K562 (cell line): ENCODE measurements around the gene RC3H2. TPM values are rescaled to one million over a fixed set of nuclear protein-coding genes. Genes with fewer than 3 reads are reported as not detected.

Experiments
- GTF2E2 ChIP-seq: fragments of 200-800 bp; sonication (Bioruptor generic); IDR thresholded peaks from 2 replicates; pipeline ENCODE4 v1.6.1; 2016; ENCODE audit warnings: missing genetic modification characterization, missing compliant biosample characterization
- ILF3 ChIP-seq: fragments of 450-650 bp; IDR thresholded peaks from 2 replicates; pipeline ENCODE4 v1.6.1; 2018; ENCODE audit warnings: antibody characterized with exemption, mild to moderate bottlenecking, moderate library complexity, borderline replicate concordance
- ILK ChIP-seq: fragments of 450-650 bp; IDR thresholded peaks from 2 replicates; pipeline ENCODE4 v1.6.1; 2016; ENCODE audit warnings: missing genetic modification characterization, low read depth, mild to moderate bottlenecking, missing compliant biosample characterization, moderate library complexity, borderline replicate concordance
- MAFF ChIP-seq: IDR thresholded peaks from 2 replicates; pipeline ENCODE4 v1.6.1; 2012; ENCODE audit warnings: low read length, improper control_type of control experiment
- MEF2D ChIP-seq: conservative IDR thresholded peaks from 2 replicates; pipeline ENCODE4 v1.6.1; 2016; ENCODE audit warnings: low read depth, missing genetic modification characterization, missing compliant biosample characterization
- MYC ChIP-seq, 2 experiments: fragments of 250-450 bp in 1 of 2; sonication (Bioruptor Pico) in 1 of 2; IDR thresholded peaks; 2 replicates each; pipeline versions ENCODE4 v1.5.1 to v1.6.1; 2012 to 2021; ENCODE audit warnings: low read depth in 2 of 2, borderline replicate concordance in 1 of 2, improper control_type of control experiment in 1 of 2, low read length in 1 of 2, mild to moderate bottlenecking in 1 of 2, moderate library complexity in 1 of 2
- NFIC ChIP-seq: fragments of 450-650 bp; IDR thresholded peaks from 2 replicates; pipeline ENCODE4 v1.6.1; 2017; ENCODE audit warnings: mild to moderate bottlenecking, inconsistent platforms
- SMARCA5 ChIP-seq: fragments of 450-650 bp; IDR thresholded peaks from 2 replicates; pipeline ENCODE4 v1.6.1; 2016
- TAF1 ChIP-seq: IDR thresholded peaks from 2 replicates; pipeline ENCODE4 v1.6.1; 2011; ENCODE audit warnings: mild to moderate bottlenecking, low read length, moderate library complexity; ENCODE audit not compliant: insufficient read depth, control insufficient read depth, severe bottlenecking; ENCODE audit errors: extremely low read depth
- TARDBP ChIP-seq: fragments of 450-650 bp; IDR thresholded peaks from 2 replicates; pipeline ENCODE4 v1.6.1; 2016
- ZFP30 ChIP-seq: fragments of 250-450 bp; sonication (Bioruptor Pico); IDR thresholded peaks from 2 replicates; pipeline ENCODE4 v1.8.0; 2022; ENCODE audit warnings: moderate library complexity, mild to moderate bottlenecking, inconsistent platforms, borderline replicate concordance
- ZNF124 ChIP-seq: sonication (generic); formaldehyde crosslinking; IDR thresholded peaks from 2 replicates; pipeline ENCODE4 v1.8.1; 2022; ENCODE audit warnings: missing genetic modification reagents
- ZNF174 ChIP-seq: fragments of 250-450 bp; sonication (Bioruptor Pico); IDR thresholded peaks from 2 replicates; pipeline ENCODE4 v1.4.0; 2020; ENCODE audit warnings: mild to moderate bottlenecking
- ZNF24 ChIP-seq: fragments of 450-650 bp; IDR thresholded peaks from 2 replicates; pipeline ENCODE4 v1.6.1; 2016
- ZNF253 ChIP-seq: fragments of 250-450 bp; sonication (Bioruptor Pico); conservative IDR thresholded peaks from 2 replicates; pipeline ENCODE4 v1.6.1; 2021; ENCODE audit warnings: mild to moderate bottlenecking
- ZNF311 ChIP-seq: fragments of 250-450 bp; sonication (Bioruptor Pico); IDR thresholded peaks from 2 replicates; pipeline ENCODE4 v1.4.0; 2020; ENCODE audit warnings: mild to moderate bottlenecking, moderate library complexity
- ZNF586 ChIP-seq: fragments of 450-650 bp; formaldehyde crosslinking; conservative IDR thresholded peaks from 2 replicates; pipeline ENCODE4 v1.4.0; 2020; ENCODE audit warnings: mild to moderate bottlenecking, moderate library complexity
- ZNF75A ChIP-seq: fragments of 450-650 bp; formaldehyde crosslinking; IDR thresholded peaks from 2 replicates; pipeline ENCODE4 v1.4.0; 2020; ENCODE audit warnings: mild to moderate bottlenecking
- ZNF77 ChIP-seq: fragments of 250-450 bp; sonication (Bioruptor Pico); IDR thresholded peaks from 2 replicates; pipeline ENCODE4 v1.5.0; 2020
- polyA plus RNA-seq, 8 experiments: library from polyadenylated mRNA; depleted of rRNA in 4 of 8; stranded (reverse) in 5 of 8; unstranded in 3 of 8; fragments of >200 nt; fragmentation: Nextera tagmentation in 2 of 8; fragmentation: Illumina TruSeq in 1 of 8; extraction: Ambion mirVana in 2 of 8; extraction: Trizol in 1 of 8; gene quantifications; 2 replicates each; pipeline versions ENCODE4 v1.2.1 to v1.2.3, GENCODE V29; 2011 to 2014; ENCODE audit warnings: inconsistent platforms in 1 of 8, missing spikeins in 1 of 8
- total RNA-seq, 7 experiments: library from RNA; depleted of rRNA in 6 of 7; stranded (reverse); fragments of >200 nt in 6 of 7; fragmentation: Illumina TruSeq in 2 of 7; extraction: Trizol in 2 of 7; gene quantifications; 2 replicates each; pipeline versions ENCODE4 v1.2.1 to v1.2.3, GENCODE V29; 2011 to 2021; ENCODE audit warnings: low replicate concordance in 1 of 7
- TF ChIP-seq, protein P1 (sequence below): IDR thresholded peaks from 3 replicates; pipeline ENCODE4 v1.6.1; 2011; ENCODE audit warnings: borderline replicate concordance, mild to moderate bottlenecking, moderate library complexity; ENCODE audit not compliant: insufficient read length; ENCODE audit errors: extremely low read depth
- TF ChIP-seq, protein P2 (sequence below), 2 experiments: fragments of 450-650 bp; conservative IDR thresholded peaks; 2 replicates each; pipeline ENCODE4 v1.6.1; 2017; ENCODE audit warnings: mild to moderate bottlenecking in 2 of 2, moderate library complexity in 2 of 2
- TF ChIP-seq, protein P3 (sequence below): IDR thresholded peaks from 2 replicates; pipeline ENCODE4 v1.6.1; 2016; ENCODE audit warnings: missing genetic modification characterization, missing compliant biosample characterization

Gene RC3H2
- total and polyA plus RNA-seq, 9 of the 15 experiments (the other 6 are each of a cell fraction or from before 2014, with no cell fraction given) = 5.6 to 35.4 (median 18.6) TPM

DNA sequence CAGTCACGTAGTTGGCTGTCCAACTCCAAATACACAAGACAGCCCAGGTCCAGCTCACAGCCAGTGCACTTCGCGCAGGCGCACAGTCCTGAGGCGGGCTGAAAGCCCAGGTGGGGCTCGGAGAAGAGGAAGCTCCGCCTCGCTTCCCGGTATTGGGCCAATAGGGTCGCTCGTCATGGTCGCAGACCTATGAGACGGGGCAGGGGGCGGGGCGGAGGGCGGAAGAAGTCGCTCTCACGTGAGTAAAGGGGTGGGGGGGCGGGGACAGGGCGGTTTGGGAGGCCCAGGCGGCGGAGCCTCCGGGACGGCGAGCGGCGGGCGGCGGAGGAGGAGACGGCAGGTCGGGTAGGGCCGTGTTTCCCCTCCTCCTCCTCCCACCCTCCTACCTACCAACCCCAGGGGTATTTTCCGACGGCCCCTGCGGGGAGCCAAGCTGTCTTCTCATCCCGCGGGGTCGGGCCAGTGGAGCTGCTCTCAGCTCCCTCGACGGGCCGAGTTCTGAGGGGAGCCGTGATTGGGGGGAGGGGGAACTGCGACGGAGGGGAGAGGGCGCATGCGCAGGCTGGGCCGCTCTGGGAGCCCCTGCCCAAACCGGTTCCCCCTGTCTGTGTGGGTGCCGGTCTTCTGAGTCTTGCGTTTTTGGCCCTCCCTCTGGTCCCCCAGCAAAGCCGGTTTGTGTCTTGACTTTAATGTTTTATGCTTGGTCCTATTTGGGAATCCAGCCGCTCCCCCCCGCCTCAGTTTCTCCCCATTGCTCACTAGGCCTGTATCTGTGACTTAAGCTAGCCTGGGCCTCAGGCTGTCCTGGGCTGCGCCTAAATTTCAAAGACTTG, 35.8 kb upstream of the RC3H2 start, which contains the start of gene RABGAP1 (continued):
- TF ChIP-seq, protein P1, sequence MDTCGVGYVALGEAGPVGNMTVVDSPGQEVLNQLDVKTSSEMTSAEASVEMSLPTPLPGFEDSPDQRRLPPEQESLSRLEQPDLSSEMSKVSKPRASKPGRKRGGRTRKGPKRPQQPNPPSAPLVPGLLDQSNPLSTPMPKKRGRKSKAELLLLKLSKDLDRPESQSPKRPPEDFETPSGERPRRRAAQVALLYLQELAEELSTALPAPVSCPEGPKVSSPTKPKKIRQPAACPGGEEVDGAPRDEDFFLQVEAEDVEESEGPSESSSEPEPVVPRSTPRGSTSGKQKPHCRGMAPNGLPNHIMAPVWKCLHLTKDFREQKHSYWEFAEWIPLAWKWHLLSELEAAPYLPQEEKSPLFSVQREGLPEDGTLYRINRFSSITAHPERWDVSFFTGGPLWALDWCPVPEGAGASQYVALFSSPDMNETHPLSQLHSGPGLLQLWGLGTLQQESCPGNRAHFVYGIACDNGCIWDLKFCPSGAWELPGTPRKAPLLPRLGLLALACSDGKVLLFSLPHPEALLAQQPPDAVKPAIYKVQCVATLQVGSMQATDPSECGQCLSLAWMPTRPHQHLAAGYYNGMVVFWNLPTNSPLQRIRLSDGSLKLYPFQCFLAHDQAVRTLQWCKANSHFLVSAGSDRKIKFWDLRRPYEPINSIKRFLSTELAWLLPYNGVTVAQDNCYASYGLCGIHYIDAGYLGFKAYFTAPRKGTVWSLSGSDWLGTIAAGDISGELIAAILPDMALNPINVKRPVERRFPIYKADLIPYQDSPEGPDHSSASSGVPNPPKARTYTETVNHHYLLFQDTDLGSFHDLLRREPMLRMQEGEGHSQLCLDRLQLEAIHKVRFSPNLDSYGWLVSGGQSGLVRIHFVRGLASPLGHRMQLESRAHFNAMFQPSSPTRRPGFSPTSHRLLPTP = no peak
- TF ChIP-seq MYC (IDR thresholded peaks at IDR 0.05; ENCODE audit: low read depth, low read length) = 0 out of 2 replicates have a peak, but pooled peaks have one; percentile 9
- TF ChIP-seq MYC (CRISPR knock-in tag; IDR thresholded peaks at IDR 0.05; ENCODE audit: borderline replicate concordance, low read depth) = no peak
- TF ChIP-seq ZNF75A (CRISPR knock-in tag) = no peak
- TF ChIP-seq ILF3 = no peak
- no peak for TF ChIP-seq SMARCA5
- TF ChIP-seq ZNF77 (CRISPR knock-in tag) = no peak
- no peak for TF ChIP-seq GTF2E2
- no peak for TF ChIP-seq ZNF253 (CRISPR knock-in tag)
- TF ChIP-seq, protein P2, sequence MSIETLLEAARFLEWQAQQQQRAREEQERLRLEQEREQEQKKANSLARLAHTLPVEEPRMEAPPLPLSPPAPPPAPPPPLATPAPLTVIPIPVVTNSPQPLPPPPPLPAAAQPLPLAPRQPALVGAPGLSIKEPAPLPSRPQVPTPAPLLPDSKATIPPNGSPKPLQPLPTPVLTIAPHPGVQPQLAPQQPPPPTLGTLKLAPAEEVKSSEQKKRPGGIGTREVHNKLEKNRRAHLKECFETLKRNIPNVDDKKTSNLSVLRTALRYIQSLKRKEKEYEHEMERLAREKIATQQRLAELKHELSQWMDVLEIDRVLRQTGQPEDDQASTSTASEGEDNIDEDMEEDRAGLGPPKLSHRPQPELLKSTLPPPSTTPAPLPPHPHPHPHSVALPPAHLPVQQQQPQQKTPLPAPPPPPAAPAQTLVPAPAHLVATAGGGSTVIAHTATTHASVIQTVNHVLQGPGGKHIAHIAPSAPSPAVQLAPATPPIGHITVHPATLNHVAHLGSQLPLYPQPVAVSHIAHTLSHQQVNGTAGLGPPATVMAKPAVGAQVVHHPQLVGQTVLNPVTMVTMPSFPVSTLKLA (conservative IDR thresholded peaks at IDR 0.05) = peak in 1 of 2 experiments; percentile 64; a peak in 2 of 4 replicates
- no peak for TF ChIP-seq ZFP30
- peak; percentile 53 for TF ChIP-seq TAF1
- TF ChIP-seq ZNF174 (CRISPR knock-in tag) = no peak
- TF ChIP-seq MEF2D (tag) = no peak
- TF ChIP-seq ILK (tag) = no peak
- TF ChIP-seq TARDBP = no peak
- TF ChIP-seq ZNF24 = no peak
- TF ChIP-seq MAFF = no peak
- TF ChIP-seq ZNF124 (CRISPR knock-in tag) = no peak
- TF ChIP-seq NFIC = peak; percentile 89
- TF ChIP-seq, protein P3, sequence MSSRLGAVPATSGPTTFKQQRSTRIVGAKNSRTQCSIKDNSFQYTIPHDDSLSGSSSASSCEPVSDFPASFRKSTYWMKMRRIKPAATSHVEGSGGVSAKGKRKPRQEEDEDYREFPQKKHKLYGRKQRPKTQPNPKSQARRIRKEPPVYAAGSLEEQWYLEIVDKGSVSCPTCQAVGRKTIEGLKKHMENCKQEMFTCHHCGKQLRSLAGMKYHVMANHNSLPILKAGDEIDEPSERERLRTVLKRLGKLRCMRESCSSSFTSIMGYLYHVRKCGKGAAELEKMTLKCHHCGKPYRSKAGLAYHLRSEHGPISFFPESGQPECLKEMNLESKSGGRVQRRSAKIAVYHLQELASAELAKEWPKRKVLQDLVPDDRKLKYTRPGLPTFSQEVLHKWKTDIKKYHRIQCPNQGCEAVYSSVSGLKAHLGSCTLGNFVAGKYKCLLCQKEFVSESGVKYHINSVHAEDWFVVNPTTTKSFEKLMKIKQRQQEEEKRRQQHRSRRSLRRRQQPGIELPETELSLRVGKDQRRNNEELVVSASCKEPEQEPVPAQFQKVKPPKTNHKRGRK (tag) = no peak
- TF ChIP-seq ZNF586 (CRISPR knock-in tag) = no peak
- TF ChIP-seq ZNF311 (CRISPR knock-in tag) = no peak
